Panc1 (cell line): ENCODE results near the gene ACD. TPM values are rescaled to one million over a fixed set of nuclear protein-coding genes. Genes with fewer than 3 reads are reported as not detected.

ENCODE experiments used
- ATAC-seq: fragments of 200-7000 bp; cut with Tn5 transposase; 2 replicates; pipeline ENCODE4 v1.9.1; 2020; ENCODE audit warnings: mild to moderate bottlenecking, moderate library complexity
- BruUV-seq: library from RNA; stranded (reverse); fragments of 400-500 nt; replicated peaks from 2 replicates; lab custom pipeline; 2021; lab: Mats Ljungman, UMichigan
- CTCF ChIA-PET: fragments of 300-600 bp; sonication (Branson Sonifier 250); formaldehyde crosslinking; loops from one replicate; lab custom pipeline; 2022; ENCODE audit warnings: antibody characterized with exemption; lab: Charles Lee
- POLR2A ChIA-PET: fragments of 300-600 bp; sonication (Branson Sonifier 250); formaldehyde crosslinking; loops from one replicate; lab custom pipeline; 2022; ENCODE audit warnings: antibody characterized with exemption; lab: Charles Lee
- DNase-seq: peaks from one replicate; pipeline ENCODE4 v3.0.0-alpha.2; 2010; ENCODE audit warnings: low read depth, low spot score
- H3K27ac ChIP-seq: 2 replicates; pipeline ENCODE4 v1.5.1; 2011; ENCODE audit warnings: mild to moderate bottlenecking, low read length, inconsistent platforms
- H3K27me3 ChIP-seq: fragments of 200-500 bp; sonication (Bioruptor generic); 2 replicates; pipeline ENCODE4 v1.6.0; 2014; ENCODE audit warnings: low read length, inconsistent platforms; ENCODE audit not compliant: control insufficient read depth, insufficient read depth
- H3K36me3 ChIP-seq: fragments of 200-500 bp; sonication (Bioruptor generic); 2 replicates; pipeline ENCODE4 v1.5.1; 2014; ENCODE audit warnings: inconsistent platforms, mild to moderate bottlenecking, low read length, moderate library complexity; ENCODE audit not compliant: control insufficient read depth, insufficient read depth
- H3K4me1 ChIP-seq: 2 replicates; pipeline ENCODE4 v1.5.1; 2011; ENCODE audit warnings: inconsistent platforms, mild to moderate bottlenecking, low read length, moderate library complexity; ENCODE audit not compliant: control insufficient read depth, insufficient read depth
- H3K4me3 ChIP-seq, 2 experiments: 2 replicates each; pipeline ENCODE4 v1.5.1; 2011 to 2012; ENCODE audit warnings: low read depth in 2 of 2, low read length in 2 of 2, mild to moderate bottlenecking in 2 of 2, inconsistent platforms in 1 of 2, moderate library complexity in 1 of 2
- H3K9me3 ChIP-seq: fragments of 200-500 bp; sonication (Bioruptor generic); 2 replicates; pipeline ENCODE4 v1.5.1; 2014; ENCODE audit warnings: low read depth, mild to moderate bottlenecking, inconsistent platforms, low read length, moderate library complexity; ENCODE audit not compliant: control insufficient read depth, insufficient read depth
- CTCF ChIP-seq: fragments of 450-650 bp; IDR thresholded peaks from 2 replicates; pipeline ENCODE4 v1.5.1; 2017; ENCODE audit warnings: mild to moderate bottlenecking
- POLR2AphosphoS5 ChIP-seq: IDR thresholded peaks from 2 replicates; pipeline ENCODE4 v1.6.1; 2012; ENCODE audit warnings: mild to moderate bottlenecking, low read depth, low read length, moderate library complexity
- SIN3A ChIP-seq: IDR thresholded peaks from 2 replicates; pipeline ENCODE4 v1.6.1; 2012; ENCODE audit warnings: low read depth, mild to moderate bottlenecking, low read length, moderate library complexity, borderline replicate concordance; ENCODE audit not compliant: insufficient read depth
- TCF7L2 ChIP-seq: IDR thresholded peaks from 2 replicates; pipeline ENCODE4 v1.6.1; 2011; ENCODE audit warnings: mild to moderate bottlenecking, low read depth, low read length, inconsistent platforms
- in situ Hi-C: cut with HindIII; loops from 2 replicates; pipeline ENCODE4 v1.10.0; 2016; ENCODE audit warnings: low sequenced_read_pairs, low pct_unique_long_range_greater_than_20kb
- intact Hi-C: fragments of 100-400 bp; cut with micrococcal nuclease; formaldehyde crosslinking; loops from one replicate; pipeline ENCODE4 v1.10.0; 2022; ENCODE audit not compliant: unreplicated experiment
- total RNA-seq: library from RNA; stranded (reverse); gene quantifications from one replicate; pipeline ENCODE4 v1.2.1, GENCODE V29; 2021; ENCODE audit not compliant: unreplicated experiment
- TF ChIP-seq, protein P1 (sequence below), 2 experiments: IDR thresholded peaks; 2 replicates each; pipeline ENCODE4 v1.6.1; 2011 to 2012; ENCODE audit warnings: low read depth in 2 of 2, control low read depth in 1 of 2, low read length in 1 of 2, mild to moderate bottlenecking in 1 of 2, moderate library complexity in 1 of 2; ENCODE audit not compliant: insufficient read depth in 1 of 2

ACD gene
- total RNA-seq, 1 experiment from 2014 or later, result 34.9 TPM

DNA sequence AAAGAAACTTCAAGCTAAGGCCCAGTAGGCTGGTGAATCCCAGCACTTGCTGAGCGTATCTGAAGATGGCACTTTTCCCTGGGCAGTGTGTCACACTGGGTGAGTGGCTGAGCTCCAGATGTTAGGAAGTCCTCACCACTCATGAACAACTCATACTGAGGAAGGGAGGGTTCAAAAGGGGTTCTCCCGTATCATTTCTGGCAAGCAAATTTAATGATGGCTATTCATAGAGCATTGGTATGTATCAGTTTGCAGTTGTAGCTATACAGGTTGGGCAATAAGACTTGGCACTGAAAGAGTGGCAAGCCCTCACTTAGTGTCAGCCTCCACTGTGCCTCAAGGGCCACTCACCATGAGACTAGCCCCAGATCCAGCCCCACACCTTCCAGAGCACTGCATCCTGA is 48.3 kb upstream of the ACD start:
- Histone ChIP-seq H3K27ac (no peak overlapping the region), H3K27me3 (no peaks in the 10 kb centered on the region), H3K36me3 (no peaks in the 10 kb centered on the region), H3K4me1 (no peaks in the 10 kb centered on the region), H3K9me3 (no peaks in the 10 kb centered on the region), H3K4me3 (no peak overlapping the region)
- no peak for TF ChIP-seq SIN3A
- TF ChIP-seq POLR2AphosphoS5, result no peak
- no peak for TF ChIP-seq CTCF
- TF ChIP-seq, protein P1, sequence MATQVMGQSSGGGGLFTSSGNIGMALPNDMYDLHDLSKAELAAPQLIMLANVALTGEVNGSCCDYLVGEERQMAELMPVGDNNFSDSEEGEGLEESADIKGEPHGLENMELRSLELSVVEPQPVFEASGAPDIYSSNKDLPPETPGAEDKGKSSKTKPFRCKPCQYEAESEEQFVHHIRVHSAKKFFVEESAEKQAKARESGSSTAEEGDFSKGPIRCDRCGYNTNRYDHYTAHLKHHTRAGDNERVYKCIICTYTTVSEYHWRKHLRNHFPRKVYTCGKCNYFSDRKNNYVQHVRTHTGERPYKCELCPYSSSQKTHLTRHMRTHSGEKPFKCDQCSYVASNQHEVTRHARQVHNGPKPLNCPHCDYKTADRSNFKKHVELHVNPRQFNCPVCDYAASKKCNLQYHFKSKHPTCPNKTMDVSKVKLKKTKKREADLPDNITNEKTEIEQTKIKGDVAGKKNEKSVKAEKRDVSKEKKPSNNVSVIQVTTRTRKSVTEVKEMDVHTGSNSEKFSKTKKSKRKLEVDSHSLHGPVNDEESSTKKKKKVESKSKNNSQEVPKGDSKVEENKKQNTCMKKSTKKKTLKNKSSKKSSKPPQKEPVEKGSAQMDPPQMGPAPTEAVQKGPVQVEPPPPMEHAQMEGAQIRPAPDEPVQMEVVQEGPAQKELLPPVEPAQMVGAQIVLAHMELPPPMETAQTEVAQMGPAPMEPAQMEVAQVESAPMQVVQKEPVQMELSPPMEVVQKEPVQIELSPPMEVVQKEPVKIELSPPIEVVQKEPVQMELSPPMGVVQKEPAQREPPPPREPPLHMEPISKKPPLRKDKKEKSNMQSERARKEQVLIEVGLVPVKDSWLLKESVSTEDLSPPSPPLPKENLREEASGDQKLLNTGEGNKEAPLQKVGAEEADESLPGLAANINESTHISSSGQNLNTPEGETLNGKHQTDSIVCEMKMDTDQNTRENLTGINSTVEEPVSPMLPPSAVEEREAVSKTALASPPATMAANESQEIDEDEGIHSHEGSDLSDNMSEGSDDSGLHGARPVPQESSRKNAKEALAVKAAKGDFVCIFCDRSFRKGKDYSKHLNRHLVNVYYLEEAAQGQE (IDR thresholded peaks at IDR 0.05; ENCODE audit: insufficient read depth in 1 of 2, low read depth in 2 of 2, low read length in 1 of 2), result no peak
- TF ChIP-seq TCF7L2, result no peak
- in situ Hi-C loops (no loop called here), intact Hi-C loops (no loop called here)
- no peak for DNase-seq
- ATAC-seq, result no peak
- BruUV-seq, result no TSS peak
- ChIA-PET POLR2A (no interaction called here), CTCF (no interaction called here)

- ATAC-seq, result no peak
- CTCF ChIA-PET, result no interaction called here
- no TSS peak for BruUV-seq
These were observed 47.7 kb upstream of the ACD start for GRCh38 chr16:67707790-67708189.

More at GRCh38 chr16:67707790-67708189, 47.7 kb upstream of the ACD start:
- H3K36me3 ChIP-seq, result no peaks in the 10 kb centered on the region
- H3K27ac ChIP-seq, result no peak overlapping the region
- H3K9me3 ChIP-seq, result no peaks in the 10 kb centered on the region
- no peaks in the 10 kb centered on the region for H3K4me1 ChIP-seq
- H3K4me3 ChIP-seq, result no peak overlapping the region
- DNase-seq, result no peak
- TF ChIP-seq CTCF, result no peak
- TF ChIP-seq TCF7L2, result no peak
- no peak for TF ChIP-seq SIN3A
- TF ChIP-seq, protein P1 (IDR thresholded peaks at IDR 0.05; ENCODE audit: insufficient read depth in 1 of 2, low read depth in 2 of 2, low read length in 1 of 2), result no peak
- TF ChIP-seq POLR2AphosphoS5, result no peak
- no peaks in the 10 kb centered on the region for H3K27me3 ChIP-seq
- in situ Hi-C loops, result no loop called here
- intact Hi-C loops, result no loop called here
- POLR2A ChIA-PET, result no interaction called here
